ENCODE results near the gene CADPS.

Gene CADPS

DNA sequence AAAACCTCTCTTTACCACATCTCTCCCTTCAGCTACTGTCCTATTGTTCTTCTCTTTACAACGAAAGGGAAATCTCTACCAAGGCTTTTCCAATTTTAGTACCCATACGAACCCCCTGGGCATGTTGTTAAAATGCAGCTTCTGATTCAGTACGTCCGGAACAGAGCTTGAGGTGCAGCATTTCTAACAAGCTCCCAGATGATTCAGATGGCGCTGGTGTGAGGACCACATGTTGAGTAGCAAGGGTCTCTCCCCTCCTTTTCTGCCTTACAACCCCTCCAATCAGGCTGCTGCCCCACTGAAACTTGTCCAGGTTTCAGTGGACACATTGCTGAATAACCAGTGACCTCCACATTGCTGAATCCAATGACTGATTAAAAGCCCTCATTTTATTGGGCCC, 324.8 kb downstream of the CADPS start:
- no peak for TF ChIP-seq CTCF (IDR thresholded peaks at IDR 0.05)

DNA sequence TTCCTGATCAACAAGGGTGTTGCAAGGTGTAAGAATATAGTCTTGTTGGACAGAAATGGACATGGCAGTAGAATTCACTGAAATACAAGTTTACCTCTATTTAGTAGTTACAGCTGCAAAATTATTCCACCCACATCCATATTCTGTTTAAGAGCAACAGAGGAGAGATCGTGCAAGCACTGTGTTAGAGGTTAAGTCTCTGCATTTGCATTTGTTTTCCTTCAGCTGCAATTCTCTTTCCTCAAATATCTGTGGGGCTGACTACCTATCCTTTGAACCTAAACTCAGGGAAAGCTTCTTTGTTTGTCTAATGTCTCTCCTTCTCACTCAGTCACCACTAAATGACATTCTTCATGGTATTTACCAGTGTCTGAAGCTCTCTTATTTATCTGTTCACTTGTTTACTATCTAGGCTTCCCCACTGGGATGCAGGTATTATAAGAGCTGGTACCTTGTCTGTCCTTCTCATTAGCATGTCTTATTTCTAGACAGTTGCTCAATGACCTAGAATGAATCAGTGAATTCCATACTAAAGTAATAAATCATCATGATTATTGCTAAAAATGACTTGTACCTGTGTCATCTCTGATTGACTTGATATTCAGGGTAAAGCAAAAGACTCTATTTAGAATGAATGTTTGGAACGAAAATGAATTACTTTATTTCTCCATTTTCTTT, 326.5 kb downstream of the CADPS start:
- TF ChIP-seq CTCF (IDR thresholded peaks at IDR 0.05), result no peak

DNA sequence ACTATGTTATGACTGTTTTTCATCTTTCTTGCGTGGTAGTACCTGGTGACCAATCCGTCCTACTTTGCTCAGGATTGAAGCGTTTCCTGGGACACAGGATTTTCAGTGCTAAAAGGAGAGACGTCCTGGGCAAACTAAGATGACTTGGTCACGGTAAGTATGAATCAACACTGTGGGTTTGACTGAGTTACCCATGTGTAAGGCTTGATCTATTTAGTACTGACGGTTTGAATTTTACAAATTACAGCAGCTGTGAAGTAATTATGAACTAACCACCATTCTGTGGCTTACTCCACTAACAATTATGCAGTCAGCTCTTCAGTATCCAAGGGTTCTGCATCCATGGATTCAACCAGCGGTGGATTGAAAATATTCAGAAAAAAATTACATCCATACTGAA, 328.9 kb downstream of the CADPS start:
- no peak for TF ChIP-seq CTCF (IDR thresholded peaks at IDR 0.05)

DNA sequence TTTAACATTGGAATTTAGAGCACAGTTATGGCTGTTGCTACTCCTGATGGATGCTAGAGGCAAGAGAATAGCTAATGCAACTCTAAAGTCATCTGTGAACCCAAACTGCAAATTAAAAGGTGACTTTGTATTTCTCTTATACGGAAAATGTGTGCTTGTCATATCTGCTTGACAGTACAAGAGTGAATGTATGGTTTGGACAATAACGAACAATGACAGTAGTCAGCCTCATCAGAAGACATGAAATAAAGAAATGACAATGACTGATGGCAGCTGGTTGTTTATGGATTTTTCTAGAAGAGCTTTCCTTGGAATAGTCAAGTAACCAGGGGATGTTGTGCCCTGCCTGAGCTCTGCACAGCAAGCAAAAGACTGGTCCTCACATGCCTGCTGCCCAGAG, 333.0 kb downstream of the CADPS start:
- TF ChIP-seq CTCF (IDR thresholded peaks at IDR 0.05), result no peak

GRCh38 chr3:62539762-62540161, 335.5 kb downstream of the CADPS start:
- no peak for TF ChIP-seq CTCF (IDR thresholded peaks at IDR 0.05)

- no peak for TF ChIP-seq CTCF (IDR thresholded peaks at IDR 0.05)
Measured at GRCh38 chr3:62538691-62539356, 336.4 kb downstream of the CADPS start.

- no peak for TF ChIP-seq CTCF (IDR thresholded peaks at IDR 0.05)
Measured at GRCh38 chr3:62534326-62534725, 340.9 kb downstream of the CADPS start.
